ENCODE data around the gene GKN1.

Gene GKN1

GRCh38 chr2:68961380-68961779, 13.1 kb upstream of the GKN1 start:
- no peak for DNase-seq (ENCODE audit: low spot score)

DNA sequence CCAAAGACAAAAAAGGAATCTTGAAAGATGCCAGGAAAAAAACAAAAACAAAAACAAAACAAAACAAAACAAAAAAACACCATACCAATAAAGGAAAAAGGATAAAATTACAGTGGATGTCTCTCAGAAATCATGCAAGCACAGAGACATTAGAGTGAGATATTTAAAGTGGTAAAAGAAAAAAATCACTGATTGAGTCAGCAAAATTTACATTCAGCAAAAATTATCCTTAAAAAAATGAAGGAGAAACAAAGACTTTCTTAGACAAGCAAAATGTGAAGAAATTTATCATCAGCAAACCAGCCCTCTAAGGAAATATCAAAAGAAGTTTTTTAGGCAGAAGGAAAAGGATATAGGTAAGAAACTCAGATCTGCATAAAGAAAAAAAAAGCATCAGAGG, 10.2 kb upstream of the GKN1 start:
- no peak for DNase-seq (ENCODE audit: low spot score)

- DNase-seq (ENCODE audit: low spot score), result no peak
Measured at GRCh38 chr2:68968221-68968620, 6.2 kb upstream of the GKN1 start.

DNA sequence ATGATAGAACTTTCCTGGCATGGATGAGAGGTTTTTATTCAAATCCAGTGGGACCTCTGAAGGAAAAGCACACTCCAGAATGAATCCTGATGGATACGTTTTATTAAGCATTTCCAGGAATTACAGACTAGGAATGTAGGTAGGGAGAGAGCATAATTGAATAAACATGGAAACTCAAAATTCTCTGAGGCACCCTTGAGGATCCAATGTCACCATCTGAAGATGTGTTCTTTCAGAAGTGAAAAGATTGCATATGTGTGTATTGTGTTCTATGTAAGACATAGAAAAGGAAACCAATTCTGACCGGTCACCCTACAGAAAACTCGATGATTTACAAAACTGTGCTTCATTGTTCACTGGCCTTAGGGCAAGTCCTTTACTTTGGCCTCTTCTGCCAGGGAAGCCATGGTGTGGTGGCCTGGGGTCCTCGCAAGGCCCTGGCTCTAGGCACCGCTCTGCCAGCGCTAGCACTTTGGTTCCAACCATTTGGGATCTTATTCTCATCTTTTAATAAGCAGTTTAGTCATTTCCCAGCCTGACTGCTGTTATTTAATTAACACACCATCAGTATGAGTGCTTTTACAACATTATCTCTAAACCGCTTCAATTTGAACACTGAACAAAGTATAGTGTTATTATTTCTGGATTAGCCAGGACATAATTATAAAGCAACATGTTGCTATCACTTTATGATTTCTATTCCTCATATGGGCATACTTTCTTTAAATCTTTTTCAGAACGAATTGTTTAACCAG, 4.5 kb upstream of the GKN1 start:
- DNase-seq (ENCODE audit: low spot score), result no peak

- DNase-seq (ENCODE audit: low spot score), result no peak
Measured at GRCh38 chr2:68970566-68971265, 3.7 kb upstream of the GKN1 start.

GRCh38 chr2:68971591-68972231, 2.7 kb upstream of the GKN1 start:
- DNase-seq (ENCODE audit: low spot score), result no peak

GRCh38 chr2:68974946-68975665, 670 bp downstream of the GKN1 start:
- no peak for DNase-seq (ENCODE audit: low spot score)

GRCh38 chr2:68975844-68976243, 1.4 kb downstream of the GKN1 start:
- no peak for DNase-seq (ENCODE audit: low spot score)

DNA sequence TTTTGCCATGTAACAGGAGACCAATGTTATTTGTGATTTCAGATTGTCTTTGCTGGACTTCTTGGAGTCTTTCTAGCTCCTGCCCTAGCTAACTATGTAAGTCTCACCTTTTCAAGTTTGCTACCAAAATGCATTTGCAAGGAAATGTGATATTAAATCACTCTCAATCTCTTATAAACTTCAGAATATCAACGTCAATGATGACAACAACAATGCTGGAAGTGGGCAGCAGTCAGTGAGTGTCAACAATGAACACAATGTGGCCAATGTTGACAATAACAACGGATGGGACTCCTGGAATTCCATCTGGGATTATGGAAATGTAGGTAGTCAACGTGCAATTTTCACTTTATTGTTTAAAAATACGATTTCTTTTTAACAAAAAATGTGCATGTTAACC, 3.0 kb downstream of the GKN1 start:
- DNase-seq (ENCODE audit: low spot score), result no peak

DNA sequence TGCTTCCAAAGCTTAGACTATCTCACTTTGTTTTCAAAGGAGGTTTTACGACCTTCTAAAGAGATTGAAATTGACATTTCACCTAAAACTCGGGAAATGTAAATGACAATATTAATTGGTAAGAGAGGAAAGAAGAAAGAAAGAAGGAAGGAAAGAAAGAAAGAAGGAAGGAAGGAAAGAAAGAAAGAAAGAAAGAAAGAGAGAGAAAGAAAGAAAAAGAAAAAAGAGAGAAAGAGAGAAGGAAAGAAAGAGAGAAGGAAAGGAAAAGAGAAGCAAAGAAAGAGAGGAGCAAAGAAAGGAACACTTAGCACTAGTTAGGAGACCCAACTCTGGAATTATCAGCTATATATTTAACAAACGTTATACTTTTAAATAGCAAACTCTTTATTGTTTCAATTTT, 3.7 kb downstream of the GKN1 start:
- DNase-seq (ENCODE audit: low spot score), result no peak

- no peak for DNase-seq (ENCODE audit: low spot score)
Measured at GRCh38 chr2:68980956-68981355, 6.5 kb downstream of the GKN1 start.

DNA sequence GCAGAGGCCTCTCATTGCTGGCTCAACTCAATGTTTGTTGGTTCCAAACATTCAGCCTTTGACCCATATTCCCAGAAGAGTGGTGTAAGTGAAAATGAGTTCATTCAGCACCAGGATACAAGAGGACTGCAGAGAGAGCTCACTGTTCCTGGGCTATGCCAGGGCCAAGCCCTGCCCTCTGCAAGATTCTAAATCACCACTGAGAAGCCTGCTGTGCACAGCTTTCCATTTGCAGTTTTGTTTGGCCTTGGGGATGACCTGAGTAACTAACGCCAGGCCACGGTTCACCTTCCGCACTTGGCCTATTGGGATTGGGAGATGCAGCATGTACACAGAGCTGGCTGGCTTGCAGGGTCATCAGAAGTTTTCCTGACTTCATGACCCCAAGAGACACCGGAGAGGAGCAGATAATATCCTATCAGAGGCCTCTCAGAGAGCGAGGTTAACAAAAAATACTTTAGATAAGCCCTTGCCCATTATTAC, 12.6 kb downstream of the GKN1 start:
- no peak for DNase-seq (ENCODE audit: low spot score)

- DNase-seq (ENCODE audit: low spot score), result no peak
Measured at GRCh38 chr2:68989035-68989434, 14.6 kb downstream of the GKN1 start.

DNA sequence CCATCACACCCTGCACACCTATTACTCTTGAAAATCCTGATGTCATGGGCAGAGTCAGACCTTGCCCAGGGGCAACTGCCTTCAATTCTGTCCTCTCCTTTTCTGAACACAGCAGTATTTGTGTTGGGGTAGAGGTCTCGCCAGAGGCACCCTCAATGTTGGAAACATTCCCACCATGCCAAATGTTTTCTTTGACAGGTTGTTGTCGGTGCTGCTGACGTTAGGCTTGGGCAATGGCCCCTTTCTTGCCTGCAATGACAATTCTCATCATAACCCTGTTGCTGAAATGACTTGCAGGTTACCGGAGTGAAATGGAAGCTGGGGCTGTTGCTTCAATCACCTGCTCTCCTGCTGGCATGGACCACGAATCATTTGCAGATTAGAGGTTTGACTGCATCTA, 17.9 kb downstream of the GKN1 start:
- no peak for DNase-seq (ENCODE audit: low spot score)

- DNase-seq (ENCODE audit: low spot score), result no peak
Measured at GRCh38 chr2:68992933-68993332, 18.5 kb downstream of the GKN1 start.

DNA sequence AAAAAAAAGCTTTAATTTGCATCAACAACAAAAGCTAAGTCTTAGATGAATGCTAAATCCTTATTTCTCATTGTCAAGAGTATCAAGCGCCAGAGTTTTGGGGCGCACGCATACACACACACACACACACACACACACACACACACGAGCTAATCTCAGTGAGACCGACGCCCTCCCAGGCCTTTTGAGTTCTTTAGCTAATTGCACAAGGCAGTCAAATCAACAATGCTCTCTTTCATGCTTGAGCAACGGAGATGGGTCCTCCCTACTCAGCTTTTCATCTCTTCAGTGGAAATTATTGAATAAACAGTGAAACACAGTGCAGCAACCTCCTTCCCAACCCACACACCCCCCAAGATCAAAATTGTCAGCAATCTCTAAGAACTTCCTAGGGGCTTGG, 19.2 kb downstream of the GKN1 start:
- no peak for DNase-seq (ENCODE audit: low spot score)

- DNase-seq (ENCODE audit: low spot score), result no peak
Measured at GRCh38 chr2:68994864-68995263, 20.4 kb downstream of the GKN1 start.

DNA sequence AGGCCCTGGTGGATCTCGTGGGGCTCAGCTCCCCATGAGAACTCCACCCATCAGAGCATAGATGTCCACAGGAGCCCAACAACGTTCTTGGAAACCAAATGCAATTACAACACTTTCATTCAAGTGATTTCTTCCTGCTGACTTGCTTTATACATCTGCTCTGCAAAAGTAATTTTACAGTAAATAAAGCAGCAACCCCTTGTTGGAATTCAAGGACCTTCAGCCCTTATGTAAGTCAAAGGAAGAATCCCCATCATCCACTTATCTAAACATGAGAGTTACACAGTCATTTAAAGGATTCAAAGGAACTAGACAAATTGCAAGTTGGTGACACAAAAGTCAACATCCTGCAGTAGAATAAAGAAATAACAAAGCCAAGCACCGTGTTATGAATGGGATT, 21.5 kb downstream of the GKN1 start:
- no peak for DNase-seq (ENCODE audit: low spot score)

GRCh38 chr2:68997401-68997800, 23.0 kb downstream of the GKN1 start:
- DNase-seq (ENCODE audit: low spot score), result no peak

DNA sequence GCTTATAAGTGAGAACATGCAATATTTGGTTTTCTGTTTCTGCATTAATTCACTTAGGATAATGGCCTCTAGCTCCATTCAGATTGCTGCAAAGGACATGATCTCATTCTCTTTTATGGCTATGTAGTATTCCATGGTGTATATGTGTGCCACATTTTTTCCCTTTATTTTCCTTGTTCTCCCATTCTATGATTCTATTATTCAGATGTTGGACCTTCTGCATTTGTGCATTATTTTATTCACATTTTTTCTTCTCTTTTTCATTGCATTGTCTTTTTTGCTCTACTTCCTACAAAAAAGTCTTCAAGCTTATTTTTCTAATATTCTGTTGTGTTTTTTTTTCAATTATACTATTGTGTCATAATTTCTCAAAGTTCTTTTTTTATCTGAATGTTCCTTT, 27.4 kb downstream of the GKN1 start:
- no peak for DNase-seq (ENCODE audit: low spot score)

GRCh38 chr2:69003731-69004130, 29.3 kb downstream of the GKN1 start:
- no peak for DNase-seq (ENCODE audit: low spot score)

DNA sequence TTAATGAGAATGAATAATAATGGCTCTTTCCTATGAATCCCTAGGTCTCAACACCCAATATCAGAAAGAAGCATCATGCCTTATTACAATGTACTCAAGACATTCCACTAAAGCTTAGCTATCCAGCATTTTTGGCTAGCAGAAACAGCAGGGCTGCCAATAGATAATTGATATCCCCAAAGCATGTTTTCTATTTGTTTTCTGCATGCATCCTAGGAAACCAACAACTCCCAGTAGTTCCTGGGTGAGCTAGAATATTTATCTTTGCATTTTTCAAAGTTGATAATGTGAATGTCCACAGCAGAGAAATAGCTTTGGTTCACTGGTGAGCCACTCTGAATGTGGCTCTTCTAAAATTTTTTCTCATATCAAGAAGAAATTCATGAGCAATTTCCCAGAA, 32.7 kb downstream of the GKN1 start:
- DNase-seq (ENCODE audit: low spot score), result no peak

DNA sequence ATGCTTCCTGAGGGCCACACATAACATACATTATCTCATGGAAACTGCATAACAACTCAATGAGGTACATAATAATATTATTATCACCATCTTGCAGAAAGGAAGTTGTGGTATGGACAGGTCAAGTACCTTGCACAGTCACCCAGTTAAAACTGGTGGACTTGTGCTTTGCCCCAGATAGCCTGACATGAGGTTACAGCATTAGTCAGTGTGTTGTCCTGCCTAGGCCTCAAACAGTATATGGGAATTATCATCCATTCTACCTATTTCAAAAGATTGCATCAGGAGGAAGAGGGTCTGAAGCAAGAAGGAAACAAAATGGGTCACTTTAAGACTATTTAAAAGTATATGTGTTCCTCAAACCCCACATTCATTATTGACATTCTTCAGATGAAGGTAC, 33.2 kb downstream of the GKN1 start:
- no peak for DNase-seq (ENCODE audit: low spot score)

All from D341Med (cell line).